SK-MEL-5 (cell line): ENCODE data around the gene PLEKHG1. TPM values are rescaled to one million over a fixed set of nuclear protein-coding genes. Genes with fewer than 3 reads are reported as not detected.

ENCODE experiments used
- DNase-seq: peaks from one replicate; pipeline ENCODE4 v3.0.0-alpha.2; 2016; ENCODE audit warnings: low read depth, low spot score
- in situ Hi-C: cut with HindIII; loops from 2 replicates; pipeline ENCODE4 v1.10.0; 2016; ENCODE audit warnings: low sequenced_read_pairs, high pct_unique_total_duplicates, low pct_unique_long_range_greater_than_20kb
- total RNA-seq: library from RNA; depleted of rRNA; stranded (reverse); fragments of >200 nt; shearing (Covaris generic); gene quantifications from 2 replicates; pipeline ENCODE4 v1.2.3, GENCODE V29; 2014

The PLEKHG1 gene
- total RNA-seq, 1 experiment from 2014 or later, result 3.5 TPM

GRCh38 chr6:150631283-150631983 lies 31.7 kb downstream of the PLEKHG1 start:
- in situ Hi-C loops, result no loop called here
- no peak for DNase-seq

DNA sequence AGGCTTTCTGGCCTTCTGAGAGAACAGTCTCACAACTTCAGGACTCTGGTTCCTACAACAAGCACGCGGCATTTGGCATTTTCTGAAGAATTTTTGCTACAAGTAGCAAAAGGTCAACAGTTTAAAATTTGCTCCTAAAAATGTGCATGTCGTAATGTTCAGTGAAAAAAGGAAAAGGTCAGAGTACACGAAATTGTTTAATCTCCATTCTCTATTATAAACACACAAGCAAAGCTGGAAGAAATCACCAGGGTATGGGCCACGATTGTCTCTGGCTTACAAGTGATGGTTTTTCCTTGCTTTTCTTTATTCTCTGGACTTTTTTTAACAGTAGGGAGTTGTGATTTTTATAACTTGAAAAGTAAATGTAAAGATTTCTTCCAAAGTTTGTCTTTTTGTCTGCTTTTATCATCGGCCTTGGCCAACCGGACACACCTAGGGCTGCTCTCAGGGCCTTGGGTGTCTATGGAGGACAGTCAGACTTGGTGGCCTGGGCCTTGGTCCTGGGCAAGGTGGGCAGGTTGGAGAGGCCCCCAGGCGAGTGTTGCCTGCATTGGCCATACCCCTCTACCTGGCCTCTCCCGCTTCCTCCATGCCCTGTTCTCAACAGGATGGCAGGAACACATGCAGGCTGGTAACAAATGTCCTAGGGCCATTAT lies 32.4 kb downstream of the PLEKHG1 start:
- no peak for DNase-seq
- in situ Hi-C loops, result no loop called here

DNA sequence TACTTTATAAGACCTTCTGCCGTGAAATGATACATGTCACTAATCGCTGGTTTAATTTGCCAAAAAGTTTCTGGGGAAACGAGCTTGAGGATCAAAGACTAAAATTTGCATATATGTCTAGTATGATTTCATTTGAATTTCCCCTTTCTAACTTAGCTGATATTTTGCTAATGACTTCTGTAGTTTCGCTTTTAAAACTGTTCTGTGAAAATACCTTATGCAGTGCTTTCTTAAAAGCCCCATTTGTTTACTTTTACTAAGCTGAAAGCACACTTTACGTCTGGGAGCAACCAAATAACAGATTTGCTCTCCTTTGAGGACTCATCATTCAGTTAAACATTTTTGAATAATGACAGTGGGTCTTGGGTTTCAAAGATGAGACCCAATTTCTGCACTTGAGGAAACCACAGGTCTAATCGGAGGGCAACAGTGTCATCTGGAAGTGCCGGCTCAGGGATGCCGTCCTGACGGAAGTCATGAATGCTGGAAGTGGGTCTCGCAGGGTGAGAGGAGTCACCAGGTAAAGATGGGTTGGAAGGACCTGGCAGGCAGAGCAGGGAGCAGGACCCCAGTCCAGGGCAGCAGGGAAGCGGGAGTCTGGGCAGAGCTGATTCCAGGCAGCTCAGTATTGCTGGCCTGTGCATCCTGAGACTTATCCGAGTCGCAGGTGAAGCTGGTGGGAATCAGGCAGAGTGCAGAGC lies 33.2 kb downstream of the PLEKHG1 start:
- no peak for DNase-seq
- in situ Hi-C loops, result no loop called here

- DNase-seq, result no peak
- in situ Hi-C loops, result no loop called here
Measured at GRCh38 chr6:150633486-150633834, 33.8 kb downstream of the PLEKHG1 start.

GRCh38 chr6:150634176-150634963 lies 34.7 kb downstream of the PLEKHG1 start:
- in situ Hi-C loops, result no loop called here
- no peak for DNase-seq

GRCh38 chr6:150634964-150635292 lies 35.2 kb downstream of the PLEKHG1 start:
- in situ Hi-C loops, result no loop called here
- DNase-seq, result no peak

GRCh38 chr6:150635906-150636514 lies 36.3 kb downstream of the PLEKHG1 start:
- in situ Hi-C loops, result no loop called here
- peak; percentile 37 for DNase-seq

DNA sequence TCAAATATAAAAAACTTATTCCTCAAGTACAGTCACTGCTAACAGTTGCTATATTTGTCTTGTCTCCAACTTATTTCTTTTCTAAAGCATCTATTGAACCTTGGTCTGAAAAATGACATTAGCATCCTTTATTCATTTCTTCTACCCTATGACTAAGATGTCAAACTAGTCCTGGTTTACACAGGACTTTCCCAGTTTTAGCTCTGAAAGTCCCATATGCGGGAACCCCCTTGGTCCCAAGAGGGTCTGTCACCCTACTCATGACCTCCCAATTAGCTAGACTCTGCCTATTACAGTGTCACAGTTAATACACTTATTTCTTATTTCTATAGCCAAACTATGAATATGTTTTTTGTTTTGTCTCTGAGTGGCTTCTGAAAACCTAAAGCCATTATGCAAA lies 37.1 kb downstream of the PLEKHG1 start:
- no peak for DNase-seq
- in situ Hi-C loops, result no loop called here

GRCh38 chr6:150637266-150637665 lies 37.6 kb downstream of the PLEKHG1 start:
- in situ Hi-C loops, result no loop called here
- DNase-seq, result no peak

DNA sequence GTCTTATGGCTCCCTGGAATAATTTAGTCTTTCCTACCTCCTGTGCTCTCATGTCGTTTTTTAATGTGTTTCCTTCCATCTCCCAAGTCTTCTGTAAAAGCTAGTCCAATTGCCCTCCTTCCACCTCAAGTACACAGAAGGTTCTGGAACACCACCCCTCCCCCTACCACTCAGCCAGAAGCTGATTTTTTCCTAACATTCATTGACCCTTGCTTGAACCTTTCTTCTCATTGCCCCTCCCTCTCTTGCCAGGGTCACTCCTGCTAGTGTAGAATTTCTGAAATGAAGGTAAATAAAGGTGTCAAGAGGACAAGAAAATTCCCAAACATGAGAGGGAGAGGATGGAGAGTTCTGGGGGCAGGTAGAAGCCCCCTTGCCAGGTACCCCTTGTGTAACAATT lies 38.6 kb downstream of the PLEKHG1 start:
- in situ Hi-C loops, result no loop called here
- DNase-seq, result no peak

DNA sequence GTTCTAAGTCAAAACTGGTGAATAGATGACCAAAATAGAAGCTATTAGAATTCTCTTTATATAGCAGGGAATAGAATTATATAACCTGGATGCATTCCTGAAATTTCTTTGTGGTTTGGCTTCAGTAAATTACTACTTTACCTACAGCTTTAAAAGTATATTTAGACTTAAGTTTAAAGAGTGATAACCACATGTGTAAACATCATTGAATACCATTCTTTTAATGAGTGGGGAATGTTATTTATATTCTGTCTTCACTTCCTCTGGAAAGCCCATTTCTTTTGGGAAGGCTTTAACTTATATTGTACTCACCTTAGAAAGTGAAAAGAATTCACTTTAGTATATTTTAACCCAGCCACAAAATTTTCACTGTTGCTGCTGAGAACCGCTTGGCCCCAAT lies 39.1 kb downstream of the PLEKHG1 start:
- DNase-seq, result no peak
- in situ Hi-C loops, result no loop called here

DNA sequence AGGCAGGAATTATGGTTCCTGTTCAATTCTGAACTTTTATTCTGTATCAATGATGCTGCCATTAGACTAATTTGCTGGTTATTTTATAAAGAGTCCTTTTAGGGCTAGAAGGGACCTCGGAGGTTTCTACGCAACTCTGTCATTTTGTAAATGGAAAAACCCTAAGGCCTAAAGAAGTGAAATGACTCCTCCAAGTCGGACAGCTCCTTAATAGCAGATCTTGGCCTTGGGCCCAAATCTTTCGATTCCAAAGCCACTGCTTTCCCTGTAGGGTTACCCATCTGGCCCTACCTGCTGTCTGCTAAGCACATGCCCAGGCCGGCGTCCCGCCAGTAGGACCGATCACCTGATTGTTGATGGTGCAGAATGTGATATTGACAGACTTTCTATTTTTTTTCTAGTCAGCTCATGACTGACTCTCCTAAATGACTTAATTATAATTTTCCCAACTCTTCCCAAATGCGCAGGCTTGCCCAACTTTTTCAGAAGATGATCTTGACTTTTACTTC lies 40.2 kb downstream of the PLEKHG1 start:
- no peak for DNase-seq
- in situ Hi-C loops, result no loop called here

- in situ Hi-C loops, result no loop called here
- DNase-seq, result no peak
Measured at GRCh38 chr6:150640556-150641209, 41.0 kb downstream of the PLEKHG1 start.

DNA sequence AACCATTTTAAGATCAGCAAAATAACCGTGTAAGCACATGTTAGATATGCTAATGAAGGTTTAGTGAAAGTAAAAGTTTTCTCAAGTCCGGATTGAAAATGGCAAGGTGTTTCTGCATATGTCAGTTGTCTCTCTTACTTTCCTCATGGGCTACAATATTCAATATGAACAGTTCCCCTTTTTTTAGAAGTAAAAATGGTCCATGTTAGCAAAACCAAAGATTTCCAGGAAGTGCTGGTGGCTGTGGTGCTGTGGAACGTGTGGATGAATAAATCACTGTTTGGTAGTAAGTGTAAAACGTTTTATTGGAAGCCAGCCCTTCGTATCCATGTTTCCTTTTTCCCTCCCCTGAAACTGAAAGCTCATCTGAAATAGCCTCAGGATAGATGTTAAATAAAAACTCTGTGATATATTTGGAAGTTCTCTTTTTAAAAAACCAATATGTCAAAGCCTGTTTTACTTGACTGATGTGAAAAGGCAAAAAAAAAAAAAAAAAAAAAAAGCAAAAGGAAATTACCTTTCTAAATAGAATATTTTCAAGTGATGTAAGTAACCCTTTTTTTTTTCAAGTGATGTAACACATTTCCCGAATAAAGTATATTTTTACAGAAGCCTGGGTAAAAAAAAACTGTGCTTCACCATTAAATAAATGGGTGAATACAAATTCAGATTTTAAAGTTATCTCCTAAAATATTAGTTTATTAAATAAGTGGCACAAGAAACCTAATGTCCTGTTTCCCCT lies 41.9 kb downstream of the PLEKHG1 start:
- DNase-seq, result peak; percentile 50
- in situ Hi-C loops, result no loop called here

GRCh38 chr6:150646228-150646627 lies 46.5 kb downstream of the PLEKHG1 start:
- in situ Hi-C loops, result no loop called here
- DNase-seq, result peak; percentile 11

GRCh38 chr6:150647051-150647450 lies 47.4 kb downstream of the PLEKHG1 start:
- no peak for DNase-seq
- in situ Hi-C loops, result no loop called here
